Measurements from ENCODE around the gene ST6GALNAC1.
A peak's percentile ranks its signal among the peaks of the same experiment; 100 is the strongest.

Gene ST6GALNAC1

DNA sequence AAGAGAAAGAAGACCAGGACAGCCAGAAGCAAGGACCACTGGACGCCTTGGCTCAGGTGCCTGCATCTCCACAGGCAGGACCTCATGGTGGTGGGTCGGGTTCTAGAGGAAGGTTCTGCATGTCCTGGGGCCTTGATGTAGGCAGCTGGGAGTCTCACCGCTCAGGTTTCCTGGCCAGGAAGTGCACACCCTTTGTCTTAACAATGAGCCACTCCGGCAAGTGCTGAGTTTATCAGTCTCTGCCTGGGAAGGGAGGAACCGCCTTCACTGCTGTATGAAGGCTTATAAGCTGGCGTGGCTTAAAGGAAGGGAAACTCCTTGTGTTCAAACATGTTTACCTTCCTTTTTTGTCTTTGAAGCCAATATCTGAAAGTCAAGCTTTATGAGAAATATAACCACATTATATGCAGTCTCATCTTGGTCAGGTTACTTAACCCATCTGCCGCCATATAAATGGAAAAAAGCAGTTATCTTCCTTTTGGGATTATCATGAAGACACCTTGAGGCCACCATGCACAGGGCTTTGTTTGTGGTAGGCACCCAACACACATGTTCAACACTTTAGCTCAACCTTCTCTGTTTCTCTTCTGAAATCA is at the start of gene ST6GALNAC1:
TSS of gene ST6GALNAC1 (minus strand) at position 205 of the 596 bp plus-strand sequence. CDS start at position 86, 119 bp downstream.
- no peak for DNase-seq (ENCODE audit: low read depth in 1 of 2, low spot score in 1 of 2)

DNA sequence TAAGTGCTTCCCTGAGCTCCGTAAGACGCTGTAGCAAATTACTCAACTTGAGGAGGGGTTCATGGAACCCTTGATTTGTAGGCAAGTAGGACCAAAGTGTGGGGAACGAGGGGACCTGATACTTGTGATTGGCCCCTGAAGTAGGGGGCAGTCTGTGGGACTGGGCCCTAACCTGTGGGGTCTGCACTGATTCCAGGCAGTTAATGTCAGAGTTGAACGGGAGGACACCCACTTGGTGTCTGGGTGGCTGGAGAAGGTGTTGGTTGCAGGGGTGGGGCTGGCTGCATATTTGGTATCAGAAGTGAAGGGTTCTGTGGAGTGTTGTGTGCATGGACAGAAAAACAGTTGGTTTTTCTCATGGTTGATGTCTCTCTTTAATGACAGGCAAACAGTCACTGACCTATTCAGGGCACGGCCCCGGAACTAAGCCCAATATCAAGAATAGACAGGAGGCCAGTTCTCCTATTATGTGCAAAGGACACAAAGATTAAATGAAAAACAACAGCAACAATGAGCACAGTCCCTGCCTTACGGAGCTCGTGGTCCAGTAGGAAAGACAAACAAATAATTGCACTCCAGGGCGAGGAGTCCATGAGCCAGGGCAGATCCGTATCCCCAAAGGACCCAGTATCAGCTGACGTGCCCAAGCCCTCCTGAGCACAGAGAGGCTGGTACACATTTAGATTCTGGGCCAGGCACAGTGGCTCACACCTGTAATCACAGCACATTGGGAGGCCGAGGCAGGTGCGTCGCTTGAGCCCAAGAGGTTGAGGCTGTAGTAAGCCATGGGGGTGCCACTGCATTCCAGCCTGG is 48.0 kb upstream of the ST6GALNAC1 start:
- DNase-seq (ENCODE audit: low read depth in 1 of 2, low spot score in 1 of 2) = no peak

GRCh38 chr17:76690596-76691280 is 47.2 kb upstream of the ST6GALNAC1 start:
- no peak for DNase-seq (ENCODE audit: low read depth in 1 of 2, low spot score in 1 of 2)

DNA sequence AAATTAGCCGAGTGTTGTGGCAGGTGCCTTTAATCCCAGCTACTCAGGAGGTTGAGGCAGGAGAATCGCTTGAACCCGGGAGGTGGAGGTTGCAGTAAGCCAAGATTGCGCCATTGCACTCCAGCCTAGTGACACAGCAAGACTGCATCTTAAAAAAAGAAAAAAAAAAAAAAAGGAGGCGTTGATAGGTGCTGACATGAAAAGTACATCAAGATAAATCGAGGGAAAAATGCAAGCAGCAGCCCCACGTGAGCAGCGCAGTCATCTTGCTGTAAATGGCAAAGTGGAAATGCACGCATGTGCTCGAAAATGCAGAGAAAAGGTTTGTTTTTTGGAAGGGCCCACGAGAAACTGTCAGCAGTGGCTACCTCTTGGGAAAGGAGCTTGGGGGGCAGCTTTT is 46.3 kb upstream of the ST6GALNAC1 start:
- DNase-seq (ENCODE audit: low read depth in 1 of 2, low spot score in 1 of 2) = no peak

DNA sequence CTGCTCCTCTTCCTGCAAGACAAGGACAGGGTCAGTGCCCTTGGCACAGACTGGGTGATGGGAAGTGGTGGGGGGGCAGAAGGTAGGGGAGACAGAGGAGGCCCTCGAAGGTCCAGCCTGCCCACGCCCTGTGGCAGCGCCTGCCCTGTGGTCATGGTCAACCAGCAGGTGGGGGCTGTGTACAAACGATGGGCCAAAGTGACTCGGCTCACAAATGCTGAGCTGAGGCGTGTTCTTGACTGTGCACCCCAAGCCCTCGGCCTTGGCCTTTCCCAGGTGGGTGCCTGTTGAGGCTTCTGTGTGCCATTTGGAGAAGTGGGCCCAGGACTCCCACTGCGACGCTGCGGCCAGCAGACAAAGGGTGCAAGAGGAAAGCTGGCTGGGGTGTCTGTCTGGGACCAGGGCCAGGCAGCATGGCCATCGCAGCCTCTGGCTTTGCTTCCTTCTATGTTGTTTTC is 44.6 kb upstream of the ST6GALNAC1 start:
- no peak for DNase-seq (ENCODE audit: low read depth in 1 of 2, low spot score in 1 of 2)

DNA sequence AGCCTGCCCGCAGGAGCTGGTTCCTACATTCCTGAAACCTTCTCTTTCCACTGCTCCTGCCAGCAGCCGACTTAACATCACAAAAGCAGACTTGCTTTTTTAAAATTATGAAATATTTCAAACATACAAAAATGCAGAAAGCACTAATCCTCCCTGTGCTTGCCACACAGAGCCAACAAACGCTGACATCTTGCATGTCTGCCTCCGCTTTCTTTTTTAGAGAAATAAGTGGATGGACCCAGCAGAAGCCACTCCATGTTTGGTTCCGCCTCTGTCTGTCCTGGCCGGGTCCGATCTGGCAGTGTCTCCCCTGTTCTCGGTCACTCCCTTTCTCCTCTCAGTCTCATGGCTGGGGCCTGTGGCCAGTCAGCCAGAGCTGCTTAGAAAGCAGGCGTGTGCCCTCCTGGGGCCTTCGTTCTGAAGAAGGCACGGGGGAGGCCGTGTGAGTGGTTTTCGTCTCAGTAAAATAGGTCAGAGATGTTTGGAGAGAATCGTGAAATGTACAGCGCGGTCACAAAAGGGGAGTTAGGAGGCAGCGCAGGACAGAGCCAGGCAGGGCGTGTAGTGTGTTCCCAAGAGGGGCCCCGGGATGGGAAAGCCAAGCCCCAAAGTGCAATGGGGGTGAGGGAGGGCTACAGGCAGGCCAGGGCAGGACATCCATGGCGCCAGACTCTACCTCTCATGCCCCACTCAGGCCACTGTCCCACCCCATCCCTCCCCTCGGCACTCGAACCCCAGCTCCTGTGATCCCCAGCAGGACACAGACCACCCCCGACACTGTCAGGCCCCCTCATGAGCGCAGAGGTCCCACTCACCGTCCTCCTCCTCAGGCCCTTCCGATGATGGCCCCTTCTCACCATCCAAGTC is 44.0 kb upstream of the ST6GALNAC1 start:
- no peak for DNase-seq (ENCODE audit: low read depth in 1 of 2, low spot score in 1 of 2)

GRCh38 chr17:76686538-76687297 is 43.2 kb upstream of the ST6GALNAC1 start:
- no peak for DNase-seq (ENCODE audit: low read depth in 1 of 2, low spot score in 1 of 2)

- DNase-seq (ENCODE audit: low read depth in 1 of 2, low spot score in 1 of 2) = no peak
These were observed 42.3 kb upstream of the ST6GALNAC1 start for GRCh38 chr17:76685846-76686245.

GRCh38 chr17:76685366-76685765 is 41.8 kb upstream of the ST6GALNAC1 start:
- DNase-seq (ENCODE audit: low read depth in 1 of 2, low spot score in 1 of 2) = no peak

- DNase-seq (ENCODE audit: low read depth in 1 of 2, low spot score in 1 of 2) = no peak
These were observed 41.2 kb upstream of the ST6GALNAC1 start for GRCh38 chr17:76684756-76685155.

DNA sequence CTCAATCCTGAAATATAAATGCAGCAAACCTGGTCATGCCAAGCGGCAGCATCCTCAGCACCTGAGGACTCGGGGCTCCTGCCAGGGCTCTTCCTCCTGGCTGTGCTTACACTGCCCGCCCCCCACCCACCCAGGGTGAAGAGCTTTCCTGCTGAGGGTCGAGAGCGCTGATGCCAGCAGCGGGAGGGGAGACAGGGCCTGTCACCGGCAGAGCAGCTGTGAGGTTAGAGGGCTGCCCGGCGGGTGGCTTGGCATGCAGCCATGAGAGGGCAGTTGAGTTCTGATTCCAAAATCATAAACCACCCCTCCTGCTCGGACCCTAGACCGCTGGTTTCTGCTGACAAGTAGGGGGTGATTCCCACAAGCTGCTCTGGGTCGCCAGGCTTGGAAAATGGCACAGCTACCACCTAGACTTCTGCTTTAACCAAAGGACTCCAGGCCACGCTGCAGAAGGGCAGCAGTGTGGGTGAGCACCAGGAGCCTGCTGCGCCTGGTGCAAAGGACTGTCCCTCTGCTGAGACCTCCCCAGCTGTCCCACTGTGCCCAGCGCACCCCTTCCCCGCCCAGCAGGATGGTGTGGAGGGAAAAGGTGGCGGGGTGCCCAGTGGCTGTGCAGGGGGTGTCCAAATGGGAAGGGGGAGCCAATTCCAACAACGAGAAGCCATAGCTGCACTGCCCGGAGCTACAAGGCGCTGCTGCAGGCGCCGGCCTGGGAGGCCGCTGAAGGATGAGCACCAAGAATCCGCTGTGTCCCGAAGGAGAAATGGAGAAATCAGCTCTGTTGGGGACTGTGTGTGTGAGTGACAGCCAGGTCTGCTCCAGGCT is 40.6 kb upstream of the ST6GALNAC1 start:
- no peak for DNase-seq (ENCODE audit: low read depth in 1 of 2, low spot score in 1 of 2)

GRCh38 chr17:76683011-76683755 is 39.6 kb upstream of the ST6GALNAC1 start:
- no peak for DNase-seq (ENCODE audit: low read depth in 1 of 2, low spot score in 1 of 2)

GRCh38 chr17:76682296-76682695 is 38.7 kb upstream of the ST6GALNAC1 start:
- no peak for DNase-seq (ENCODE audit: low read depth in 1 of 2, low spot score in 1 of 2)

GRCh38 chr17:76681222-76682137 is 37.9 kb upstream of the ST6GALNAC1 start:
- peak; percentile 30 to 45 for DNase-seq (ENCODE audit: low read depth in 1 of 2, low spot score in 1 of 2)

- no peak for DNase-seq (ENCODE audit: low read depth in 1 of 2, low spot score in 1 of 2)
These were observed 35.7 kb upstream of the ST6GALNAC1 start for GRCh38 chr17:76679239-76679638.

GRCh38 chr17:76678330-76678729 is 34.8 kb upstream of the ST6GALNAC1 start:
- DNase-seq (ENCODE audit: low read depth in 1 of 2, low spot score in 1 of 2) = no peak

DNA sequence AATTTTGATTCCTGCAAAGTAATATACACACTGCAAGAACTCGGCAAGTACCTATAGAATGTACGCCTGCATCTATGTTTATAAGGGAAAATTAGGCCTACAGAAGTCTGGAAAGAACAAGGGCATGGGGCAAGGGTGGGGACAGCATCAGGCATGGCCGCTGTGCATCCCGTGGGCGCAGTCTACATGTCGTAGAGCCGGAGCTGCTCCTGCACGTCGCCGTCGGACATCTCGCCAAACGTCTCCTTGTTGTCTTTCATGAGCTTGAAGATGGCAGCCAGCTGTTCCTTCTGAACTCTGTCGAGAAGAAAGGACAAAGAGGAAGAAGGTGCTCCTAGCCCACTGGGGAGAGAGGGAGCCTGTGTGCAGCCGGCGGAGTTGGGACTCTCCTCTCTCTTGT is 33.8 kb upstream of the ST6GALNAC1 start:
- DNase-seq (ENCODE audit: low read depth in 1 of 2, low spot score in 1 of 2) = no peak

- no peak for DNase-seq (ENCODE audit: low read depth in 1 of 2, low spot score in 1 of 2)
These were observed 33.1 kb upstream of the ST6GALNAC1 start for GRCh38 chr17:76676629-76677028.

Data from stimulated activated CD4-positive, alpha-beta T cell treated with anti-CD3 and anti-CD28 coated beads, Interleukin-15, amount 100 ng/mL, for 1 hour (primary cell).